Right atrium auricular region (tissue), 2 donors: ENCODE measurements around the gene FBXL2. TPM values are rescaled to one million over a fixed set of nuclear protein-coding genes. Genes with fewer than 3 reads are reported as not detected.

Experiments
- DNase-seq: peaks from one replicate; pipeline ENCODE4 v3.0.0-alpha.2; 2019; ENCODE audit warnings: low spot score
- H3K27ac ChIP-seq, 2 donors: fragments of 200-600 bp; sonication (generic); 1 replicate in 1 of 2; 2 replicates in 1 of 2; pipeline ENCODE4 v1.5.1; 2016 to 2019
- H3K27me3 ChIP-seq, 2 donors: fragments of 200-600 bp; sonication (generic); one replicate each; pipeline versions ENCODE4 v1.5.1 to v1.6.0; 2017 to 2019
- H3K36me3 ChIP-seq: fragments of 200-600 bp; sonication (generic); one replicate; pipeline ENCODE4 v1.5.1; 2016
- H3K4me1 ChIP-seq, 2 donors: fragments of 200-600 bp; sonication (generic); one replicate each; pipeline versions ENCODE4 v1.5.1 to v1.6.0; 2017 to 2019
- H3K4me3 ChIP-seq, 2 donors: fragments of 200-600 bp; sonication (generic); 1 replicate in 1 of 2; 2 replicates in 1 of 2; pipeline ENCODE4 v1.5.1; 2017 to 2019; ENCODE audit warnings: mild to moderate bottlenecking in 1 of 2, moderate library complexity in 1 of 2
- H3K9me3 ChIP-seq, 2 donors: fragments of 200-600 bp; sonication (generic); one replicate each; pipeline ENCODE4 v1.5.1; 2019
- CTCF ChIP-seq, 2 donors: fragments of 200-600 bp; sonication (generic); IDR thresholded peaks; one replicate each; pipeline ENCODE4 v1.5.1; 2019; ENCODE audit warnings: antibody characterized with exemption in 2 of 2
- total RNA-seq, 2 donors: library from RNA; depleted of rRNA; stranded (reverse); fragments of >200 nt; gene quantifications; one replicate each; pipeline ENCODE4 v1.1.0, GENCODE V29; 2016

Gene FBXL2, protein sequence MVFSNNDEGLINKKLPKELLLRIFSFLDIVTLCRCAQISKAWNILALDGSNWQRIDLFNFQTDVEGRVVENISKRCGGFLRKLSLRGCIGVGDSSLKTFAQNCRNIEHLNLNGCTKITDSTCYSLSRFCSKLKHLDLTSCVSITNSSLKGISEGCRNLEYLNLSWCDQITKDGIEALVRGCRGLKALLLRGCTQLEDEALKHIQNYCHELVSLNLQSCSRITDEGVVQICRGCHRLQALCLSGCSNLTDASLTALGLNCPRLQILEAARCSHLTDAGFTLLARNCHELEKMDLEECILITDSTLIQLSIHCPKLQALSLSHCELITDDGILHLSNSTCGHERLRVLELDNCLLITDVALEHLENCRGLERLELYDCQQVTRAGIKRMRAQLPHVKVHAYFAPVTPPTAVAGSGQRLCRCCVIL
- 1 to 10 TPM; 2.0 TPM for total RNA-seq

GRCh38 chr3:33277193-33277882, at the start of gene FBXL2:
Gene FBXL2, plus strand, starts transcription at chr3:33277442. Its CDS starts 71 bp downstream, at chr3:33277513.
- Histone ChIP-seq H3K36me3 (no peaks in the 10 kb centered on the region), H3K27me3 (no peaks in the 10 kb centered on the region), H3K4me3 (peak within 1 kb of the TSS; percentile 86), H3K4me1 (peaks cover 0 to 15% of the 10 kb centered on the region in 2 donors), H3K27ac (peak within 1 kb of the TSS in 1 of 2 donors; percentile 60), H3K9me3 (no peaks in the 10 kb centered on the region)
- no peak for DNase-seq
- TF ChIP-seq CTCF (IDR thresholded peaks at IDR 0.05), result no peak

DNA sequence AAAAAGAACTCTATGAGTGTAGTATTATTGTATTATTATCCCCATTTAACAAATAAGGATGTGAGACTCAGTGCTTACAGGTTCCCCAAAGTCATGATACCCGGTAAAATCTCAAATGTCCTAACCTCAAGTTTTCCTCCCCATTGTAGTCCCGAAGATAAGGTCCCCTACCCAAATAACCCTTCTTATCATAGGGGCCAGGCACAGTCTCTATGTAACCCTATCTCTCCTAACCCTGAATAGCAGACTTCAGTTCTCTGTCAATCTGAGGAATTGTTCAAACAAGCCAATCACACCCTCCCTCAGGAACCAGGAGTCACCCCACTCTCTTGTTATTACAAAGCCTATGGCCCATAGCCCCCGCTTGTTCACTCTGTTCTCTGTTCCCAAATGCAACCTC, 48.2 kb upstream of the FBXL2 start:
- H3K36me3 ChIP-seq, result no peaks in the 10 kb centered on the region
- H3K9me3 ChIP-seq, result no peaks in the 10 kb centered on the region
- DNase-seq, result no peak

GRCh38 chr3:33229947-33230346, 47.3 kb upstream of the FBXL2 start:
- Histone ChIP-seq H3K27me3 (no peaks in the 10 kb centered on the region), H3K9me3 (no peaks in the 10 kb centered on the region), H3K4me3 (no peak overlapping the region), H3K36me3 (no peaks in the 10 kb centered on the region), H3K4me1 (no peaks in the 10 kb centered on the region), H3K27ac (no peak overlapping the region)
- no peak for TF ChIP-seq CTCF (IDR thresholded peaks at IDR 0.05)
- no peak for DNase-seq

More for the DNA sequence above, 48.2 kb upstream of the FBXL2 start:
- Histone ChIP-seq H3K4me3 (no peak overlapping the region), H3K27ac (no peak overlapping the region), H3K4me1 (no peaks in the 10 kb centered on the region), H3K27me3 (no peaks in the 10 kb centered on the region)
- TF ChIP-seq CTCF (IDR thresholded peaks at IDR 0.05), result no peak

GRCh38 chr3:33231756-33232465, 45.3 kb upstream of the FBXL2 start:
- H3K36me3 ChIP-seq, result no peaks in the 10 kb centered on the region
- no peaks in the 10 kb centered on the region for H3K4me1 ChIP-seq
- TF ChIP-seq CTCF (IDR thresholded peaks at IDR 0.05), result no peak
- H3K27me3 ChIP-seq, result no peaks in the 10 kb centered on the region
- no peaks in the 10 kb centered on the region for H3K9me3 ChIP-seq
- H3K4me3 ChIP-seq, result no peak overlapping the region
- DNase-seq, result no peak
- H3K27ac ChIP-seq, result no peak overlapping the region

- Histone ChIP-seq H3K36me3 (no peaks in the 10 kb centered on the region), H3K27me3 (no peaks in the 10 kb centered on the region), H3K27ac (no peak overlapping the region), H3K4me3 (no peak overlapping the region), H3K9me3 (peaks cover 0 to under 1% of the 10 kb centered on the region in 2 donors), H3K4me1 (no peaks in the 10 kb centered on the region)
- no peak for TF ChIP-seq CTCF (IDR thresholded peaks at IDR 0.05)
- no peak for DNase-seq
Observed at GRCh38 chr3:33233884-33234283, 43.4 kb upstream of the FBXL2 start.
